GM21786 (cell line): ENCODE results near the gene EXOG.

ENCODE experiments used
- ATAC-seq: cut with Tn5 transposase; IDR thresholded peaks from one replicate; pipeline ENCODE4 v1.9.1; 2021; ENCODE audit not compliant: unreplicated experiment

Gene EXOG

DNA sequence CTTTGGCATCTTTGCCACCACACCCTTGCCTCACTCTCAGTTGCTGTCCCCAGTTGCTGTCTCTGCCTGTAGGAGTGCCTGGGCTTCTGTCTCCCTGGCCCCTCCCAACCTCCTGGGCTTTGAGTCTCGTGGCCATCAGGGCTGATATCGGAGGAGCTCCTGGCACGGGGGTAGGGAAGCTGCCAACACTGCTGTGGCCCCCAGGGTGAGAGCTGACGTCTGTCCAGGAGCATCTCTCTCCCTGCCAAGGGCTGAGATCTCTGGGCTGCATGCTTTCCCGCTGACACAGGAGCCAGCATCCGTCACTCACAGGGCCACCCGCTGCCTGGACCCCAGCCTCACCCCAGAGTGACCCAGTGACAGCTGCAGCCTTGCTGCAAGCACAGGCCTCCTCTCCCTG lies 47.4 kb downstream of the EXOG start:
- no peak for ATAC-seq

- no peak for ATAC-seq
These were observed 48.8 kb downstream of the EXOG start for GRCh38 chr3:38544926-38545325.

- ATAC-seq, result no peak
These were observed 49.4 kb downstream of the EXOG start for GRCh38 chr3:38545550-38545949.

GRCh38 chr3:38545983-38546382 lies 49.8 kb downstream of the EXOG start:
- no peak for ATAC-seq

- ATAC-seq, result no peak
These were observed 52.2 kb downstream of the EXOG start for GRCh38 chr3:38548154-38548931.

- ATAC-seq, result no peak
These were observed 52.9 kb downstream of the EXOG start for GRCh38 chr3:38549082-38549481.

DNA sequence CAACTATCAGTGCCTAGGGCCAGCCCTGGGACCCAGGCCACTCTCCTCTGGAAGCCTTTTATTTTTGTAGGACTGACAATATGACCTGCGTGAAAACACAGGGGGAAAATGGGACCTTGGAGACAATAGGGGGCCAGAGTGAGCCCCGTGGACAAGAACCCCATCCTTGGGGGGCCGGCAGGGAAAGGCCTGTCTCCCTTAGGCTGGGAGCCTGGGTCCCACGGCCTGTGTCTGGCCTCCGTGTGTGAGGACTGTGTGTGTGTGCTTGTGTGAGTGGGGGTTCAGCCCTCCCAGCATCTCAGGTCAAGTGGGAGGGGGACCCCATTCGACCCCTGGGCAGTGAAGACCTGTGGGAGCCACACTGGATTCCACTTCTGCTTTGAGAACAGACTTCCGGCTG lies 53.3 kb downstream of the EXOG start:
- no peak for ATAC-seq

GRCh38 chr3:38549957-38550840 lies 54.1 kb downstream of the EXOG start:
- ATAC-seq, result no peak

- no peak for ATAC-seq
These were observed 55.1 kb downstream of the EXOG start for GRCh38 chr3:38551026-38551832.

- ATAC-seq, result no peak
These were observed 56.2 kb downstream of the EXOG start for GRCh38 chr3:38552364-38552763.

DNA sequence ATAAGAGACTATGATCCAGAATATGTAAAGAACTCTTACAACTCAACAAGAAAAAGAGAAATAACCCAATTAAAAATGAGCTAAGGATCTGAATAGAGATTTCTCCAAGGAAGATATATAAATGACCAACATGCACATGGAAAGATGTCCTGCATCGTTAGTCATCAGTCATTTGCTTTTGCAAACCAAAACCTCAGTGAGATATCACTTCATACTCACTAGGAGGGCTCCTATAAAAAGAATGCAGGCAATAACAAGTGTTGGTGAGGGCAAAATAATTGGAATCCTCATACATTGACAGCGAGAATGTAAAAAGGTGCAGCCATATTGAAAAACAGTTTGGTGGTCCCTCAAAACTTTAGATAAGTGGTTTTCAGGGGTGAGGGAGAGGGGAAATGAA lies 56.9 kb downstream of the EXOG start:
- no peak for ATAC-seq

DNA sequence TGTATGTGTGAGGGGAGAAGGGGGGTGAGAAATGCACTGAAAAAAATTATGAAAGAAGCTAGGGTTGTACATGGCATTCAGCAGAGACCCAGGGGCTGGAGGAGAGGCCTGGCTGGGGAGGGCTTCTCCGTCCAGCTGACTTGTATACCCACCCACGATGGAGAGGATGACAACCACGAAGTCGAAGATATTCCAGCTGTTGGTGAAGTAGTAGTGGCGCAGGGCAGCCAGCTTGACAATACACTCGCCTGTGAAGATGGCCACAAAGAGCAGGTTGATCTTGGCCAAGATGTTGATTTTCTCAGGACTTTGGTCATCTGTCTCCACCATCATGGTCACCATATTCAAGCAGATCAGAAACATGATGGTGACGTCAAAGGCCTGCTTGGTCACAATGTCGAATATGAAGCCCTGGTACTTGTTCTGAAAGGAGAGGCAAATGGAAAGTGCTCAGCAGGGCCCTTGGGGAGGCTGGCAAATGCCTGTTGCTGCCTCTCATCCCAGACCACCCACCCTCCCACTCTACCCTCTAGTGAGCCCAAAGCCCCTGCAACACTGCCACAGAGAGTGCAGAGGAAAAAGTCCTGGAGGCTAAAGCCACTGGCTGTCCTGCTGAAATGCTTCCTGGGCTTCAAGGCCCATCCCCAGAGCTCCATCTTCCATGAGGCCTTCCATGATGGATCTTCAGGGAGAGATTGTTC lies 58.1 kb downstream of the EXOG start:
- ATAC-seq, result no peak

DNA sequence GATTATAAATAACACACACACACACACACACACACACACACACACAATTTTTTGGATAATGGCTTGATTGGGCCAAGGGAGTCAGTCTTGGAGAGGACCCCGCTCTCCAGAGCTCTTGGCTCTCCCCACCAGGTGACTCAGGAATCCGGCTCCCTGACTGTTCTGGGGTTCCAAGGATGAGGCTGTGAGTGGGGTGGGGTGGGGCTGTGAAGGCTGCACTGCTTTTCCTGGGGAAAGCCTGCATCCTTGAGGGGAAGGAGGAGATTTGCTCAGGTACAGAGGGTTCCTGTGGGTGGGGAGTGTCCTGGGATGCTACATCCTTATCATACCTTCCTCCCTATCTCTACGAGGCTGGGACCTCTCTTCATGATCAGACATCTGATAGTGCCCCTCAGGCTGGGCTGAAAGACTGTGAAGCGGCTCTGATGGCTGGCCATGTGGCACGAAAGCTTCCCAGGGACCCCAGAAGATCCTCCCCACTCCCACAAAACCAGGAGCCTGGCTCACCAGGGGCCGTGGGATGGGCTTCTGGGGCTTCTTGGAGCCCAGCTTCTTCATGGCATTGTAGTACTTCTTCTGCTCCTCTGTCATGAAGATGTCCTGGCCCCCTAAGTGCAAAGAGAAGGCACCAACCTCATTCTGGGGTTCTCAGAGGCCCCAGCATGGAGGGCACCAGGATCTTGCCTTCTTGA lies 59.2 kb downstream of the EXOG start:
- no peak for ATAC-seq

GRCh38 chr3:38555926-38556325 lies 59.8 kb downstream of the EXOG start:
- no peak for ATAC-seq

- ATAC-seq, result no peak
These were observed 60.7 kb downstream of the EXOG start for GRCh38 chr3:38556640-38557358.

DNA sequence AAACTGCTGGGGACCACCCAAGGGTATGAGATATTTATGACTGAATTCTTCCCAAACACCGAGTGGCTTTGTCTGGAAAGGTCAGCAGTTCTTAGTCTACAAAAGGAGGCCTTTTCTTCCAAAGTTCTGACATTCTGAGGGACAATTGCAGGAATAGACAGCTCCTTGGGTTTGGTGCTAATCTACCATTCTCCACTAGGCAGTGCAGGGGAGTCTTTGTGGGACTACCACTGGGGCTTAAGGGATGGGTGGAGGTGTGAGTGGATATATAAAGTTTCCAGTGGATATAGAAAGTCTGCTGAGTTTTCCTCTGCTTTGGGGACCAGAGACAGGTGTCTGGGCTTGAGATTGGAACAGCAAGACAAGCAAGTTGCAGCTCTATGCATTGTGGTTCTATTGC lies 62.7 kb downstream of the EXOG start:
- ATAC-seq, result no peak

DNA sequence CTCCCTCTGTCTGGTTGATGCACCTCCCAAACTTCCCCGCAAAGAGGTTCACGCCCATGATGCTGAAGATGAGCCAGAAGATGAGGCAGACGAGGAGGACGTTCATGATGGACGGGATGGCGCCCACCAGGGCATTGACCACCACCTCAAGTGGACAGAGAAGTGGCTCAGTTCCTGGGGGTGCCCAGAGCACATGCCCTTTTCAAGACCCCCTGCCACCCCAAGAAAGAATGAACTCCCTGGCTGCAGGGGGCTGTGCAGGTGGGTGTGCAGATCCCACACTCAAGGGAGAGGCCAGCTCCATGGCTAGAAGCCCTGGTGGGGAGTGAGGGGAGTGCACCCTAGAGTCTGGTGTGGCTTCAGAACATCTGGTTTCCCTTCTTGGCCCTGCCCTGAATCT lies 64.1 kb downstream of the EXOG start:
- ATAC-seq, result no peak

- no peak for ATAC-seq
These were observed 65.0 kb downstream of the EXOG start for GRCh38 chr3:38560996-38561717.
